HepG2 (cell line): ENCODE measurements around the gene STX2.

Experiments
- CTCF ChIP-seq: sonication (generic); formaldehyde crosslinking; IDR thresholded peaks from 2 replicates; pipeline ENCODE4 v1.5.0; 2020; ENCODE audit warnings: mild to moderate bottlenecking, missing genetic modification reagents, moderate library complexity
- EZH2 ChIP-seq: conservative IDR thresholded peaks from 2 replicates; pipeline ENCODE4 v1.6.1; 2012; ENCODE audit warnings: mild to moderate bottlenecking, low read depth, low read length, moderate library complexity
- MYC ChIP-seq: sonication (generic); formaldehyde crosslinking; IDR thresholded peaks from 2 replicates; pipeline ENCODE4 v1.9.0; 2021; ENCODE audit warnings: missing genetic modification reagents, borderline replicate concordance
- PCBP2 ChIP-seq: fragments of 200-400 bp; formaldehyde crosslinking; optimal IDR thresholded peaks from 2 replicates; pipeline ENCODE3; 2018; ENCODE audit warnings: low read length, low read depth; ENCODE audit not compliant: poor library complexity, severe bottlenecking
- STAT6 ChIP-seq: sonication (generic); formaldehyde crosslinking; IDR thresholded peaks from 2 replicates; pipeline ENCODE4 v1.4.0; 2020; ENCODE audit warnings: missing genetic modification reagents, mild to moderate bottlenecking, borderline replicate concordance
- TOE1 ChIP-seq: sonication (generic); formaldehyde crosslinking; IDR thresholded peaks from 2 replicates; pipeline ENCODE4 v1.4.0; 2020; ENCODE audit warnings: mild to moderate bottlenecking, missing genetic modification reagents
- U2AF1 ChIP-seq: fragments of 200-400 bp; formaldehyde crosslinking; optimal IDR thresholded peaks from 2 replicates; pipeline ENCODE3; 2017; ENCODE audit warnings: mild to moderate bottlenecking, low read depth, low read length
- ZFP37 ChIP-seq: sonication (generic); formaldehyde crosslinking; IDR thresholded peaks from 2 replicates; pipeline ENCODE4 v1.4.0; 2020; ENCODE audit warnings: missing genetic modification reagents, borderline replicate concordance
- ZNF253 ChIP-seq: sonication (generic); formaldehyde crosslinking; IDR thresholded peaks from 2 replicates; pipeline ENCODE4 v1.8.0; 2022; ENCODE audit warnings: mild to moderate bottlenecking, missing genetic modification reagents, borderline replicate concordance
- ZNF629 ChIP-seq: sonication (generic); formaldehyde crosslinking; conservative IDR thresholded peaks from 2 replicates; pipeline ENCODE4 v1.5.0; 2020; ENCODE audit warnings: missing genetic modification reagents
- ZNF766 ChIP-seq: sonication (generic); formaldehyde crosslinking; IDR thresholded peaks from 2 replicates; pipeline ENCODE4 v1.5.0; 2020; ENCODE audit warnings: missing genetic modification reagents, borderline replicate concordance
- ZNF792 ChIP-seq: IDR thresholded peaks from 2 replicates; pipeline ENCODE4 v1.6.1; 2016

GRCh38 chr12:130770413-130771028 is 68.5 kb downstream of the STX2 start:
- TF ChIP-seq EZH2: no peak
- TF ChIP-seq PCBP2: no peak
- TF ChIP-seq ZNF766: no peak
- TF ChIP-seq ZNF792 (CRISPR knock-in tag): no peak
- TF ChIP-seq U2AF1: no peak
- no peak for TF ChIP-seq ZNF629 (CRISPR knock-in tag)
- no peak for TF ChIP-seq ZFP37 (CRISPR knock-in tag)
- no peak for TF ChIP-seq TOE1 (CRISPR knock-in tag)
- no peak for TF ChIP-seq STAT6 (CRISPR knock-in tag)
- no peak for TF ChIP-seq CTCF
- TF ChIP-seq MYC: no peak
- no peak for TF ChIP-seq ZNF253 (CRISPR knock-in tag)
